CD4-positive, alpha-beta T cell treated with Interleukin-12 subunit alpha and Interleukin-12 subunit beta, for 1 hour (primary cell): ENCODE results near the gene MTCL1.

Experiments used
- DNase-seq: peaks from one replicate; pipeline ENCODE4 v3.0.0-alpha.2; 2020

MTCL1 gene

GRCh38 chr18:8874872-8875271 is 169.5 kb downstream of the MTCL1 start:
- no peak for DNase-seq

- DNase-seq, result no peak
Observed at GRCh38 chr18:8876887-8877286, 171.5 kb downstream of the MTCL1 start.

GRCh38 chr18:8881103-8881502 is 175.7 kb downstream of the MTCL1 start:
- DNase-seq, result no peak
